Measurements from ENCODE around the gene ARAP2.

ARAP2 gene

GRCh38 chr4:36024901-36025660 is 219.2 kb downstream of the ARAP2 start:
- no peak overlapping the region for H2AFZ ChIP-seq (ENCODE audit: low read depth, low read length, severe bottlenecking)
- no peaks in the 10 kb centered on the region for H3K79me2 ChIP-seq (ENCODE audit: insufficient read depth, low read length)
- H3K4me2 ChIP-seq (ENCODE audit: low read depth, low read length, poor library complexity, severe bottlenecking), result no peak overlapping the region
- no peaks in the 10 kb centered on the region for H4K20me1 ChIP-seq (ENCODE audit: low read depth, low read length)
- TF ChIP-seq CTCF (IDR thresholded peaks at IDR 0.05; ENCODE audit: insufficient read depth, low read length, poor library complexity, severe bottlenecking) (no peak), EZH2phosphoT487 (conservative IDR thresholded peaks at IDR 0.05; ENCODE audit: low read length) (no peak)
- H3K9ac ChIP-seq (ENCODE audit: low read length), result no peak overlapping the region
- no peaks in the 10 kb centered on the region for H3F3A ChIP-seq (ENCODE audit: insufficient read depth)
- H3K27ac ChIP-seq (ENCODE audit: low read depth, low read length), result no peak overlapping the region
- no peaks in the 10 kb centered on the region for H3K36me3 ChIP-seq (ENCODE audit: low read length)
- no peaks in the 10 kb centered on the region for H3K9me3 ChIP-seq (ENCODE audit: insufficient read depth, low read length)
- no peaks in the 10 kb centered on the region; the same call in 1 of the 2 replicates for H3K9me2 ChIP-seq (replicated peaks; ENCODE audit: insufficient read depth, low read length)
- H3K4me3 ChIP-seq (ENCODE audit: insufficient read depth, low read length, poor library complexity, severe bottlenecking), result no peak overlapping the region
- H3K27me3 ChIP-seq (ENCODE audit: low read length), result no peaks in the 10 kb centered on the region

GRCh38 chr4:36020351-36020750 is 224.0 kb downstream of the ARAP2 start:
- Histone ChIP-seq H3K9me3 (ENCODE audit: insufficient read depth, low read length) (no peaks in the 10 kb centered on the region), H3K9me2 (replicated peaks; ENCODE audit: insufficient read depth, low read length) (no peaks in the 10 kb centered on the region; the same call in 1 of the 2 replicates), H4K20me1 (ENCODE audit: low read depth, low read length) (no peaks in the 10 kb centered on the region), H3K4me2 (ENCODE audit: low read depth, low read length, poor library complexity, severe bottlenecking) (no peak overlapping the region), H3K36me3 (ENCODE audit: low read length) (no peaks in the 10 kb centered on the region), H3F3A (ENCODE audit: insufficient read depth) (no peaks in the 10 kb centered on the region), H3K27me3 (ENCODE audit: low read length) (no peaks in the 10 kb centered on the region), H2AFZ (ENCODE audit: low read depth, low read length, severe bottlenecking) (no peak overlapping the region), H3K9ac (ENCODE audit: low read length) (no peak overlapping the region), H3K27ac (ENCODE audit: low read depth, low read length) (no peak overlapping the region), H3K79me2 (ENCODE audit: insufficient read depth, low read length) (no peaks in the 10 kb centered on the region), H3K4me3 (ENCODE audit: insufficient read depth, low read length, poor library complexity, severe bottlenecking) (no peak overlapping the region)
- no peak for TF ChIP-seq EZH2phosphoT487 (conservative IDR thresholded peaks at IDR 0.05; ENCODE audit: low read length)
- no peak for TF ChIP-seq CTCF (IDR thresholded peaks at IDR 0.05; ENCODE audit: insufficient read depth, low read length, poor library complexity, severe bottlenecking)

Measured in SU-DHL-6 (cell line).